Thyroid gland (tissue), 4 donors: ENCODE results near the gene ACP4. TPM values are rescaled to one million over a fixed set of nuclear protein-coding genes. Genes with fewer than 3 reads are reported as not detected.
"Not testable (repeated sequence)": the region's sequence is repeated elsewhere in the genome, so short reads cannot be mapped to it uniquely, and the experiment has no call there.

Experiments
- DNase-seq, 2 donors: peaks; one replicate each; pipeline ENCODE4 v3.0.0-alpha.2; 2019
- H3K27ac ChIP-seq, 3 donors: fragments of 200-600 bp; sonication (generic); 1 replicate in 2 of 3; 2 replicates in 1 of 3; pipeline ENCODE4 v1.5.1; 2016 to 2019; ENCODE audit warnings: mild to moderate bottlenecking in 1 of 3, moderate library complexity in 1 of 3
- H3K27me3 ChIP-seq: fragments of 200-600 bp; sonication (generic); one replicate; pipeline ENCODE4 v1.5.1; 2019
- H3K36me3 ChIP-seq, 2 donors: fragments of 200-600 bp; sonication (generic); one replicate each; pipeline ENCODE4 v1.5.1; 2016 to 2019
- H3K4me1 ChIP-seq, 2 donors: fragments of 200-600 bp; sonication (generic); one replicate each; pipeline ENCODE4 v1.5.1; 2017 to 2019
- H3K4me3 ChIP-seq, 3 donors: fragments of 200-600 bp; sonication (generic); replicated peaks in 1 of 3; 1 replicate in 2 of 3; 2 replicates in 1 of 3; pipeline ENCODE4 v1.5.1; 2016; ENCODE audit warnings: mild to moderate bottlenecking in 1 of 3
- H3K9me3 ChIP-seq: fragments of 200-600 bp; sonication (generic); one replicate; pipeline ENCODE4 v1.5.1; 2017
- POLR2A ChIP-seq, 2 donors: fragments of 450-650 bp; IDR thresholded peaks; one replicate each; pipeline ENCODE4 v1.6.1; 2017; ENCODE audit warnings: antibody characterized with exemption in 2 of 2, mild to moderate bottlenecking in 2 of 2, moderate library complexity in 1 of 2
- WGBS, 2 donors: methylation state at CpG; one replicate each; pipeline ENCODE4 v1.1.5; 2017; 5-methylcytosine and 5-hydroxymethylcytosine counted together
- intact Hi-C: fragments of 100-400 bp; cut with DNase I; formaldehyde crosslinking; loops from one replicate; pipeline ENCODE4 v1.15.1; 2023
- total RNA-seq, 4 donors: library from RNA; depleted of rRNA; stranded (reverse); fragments of >200 nt; gene quantifications; one replicate each; pipeline ENCODE4 v1.2.3, GENCODE V29; 2016
- TF ChIP-seq, protein P1 (sequence below), 6 experiments: fragments of 200-600 bp in 3 of 6; fragments of 450-650 bp in 3 of 6; sonication (generic) in 3 of 6; IDR thresholded peaks; one replicate each; pipeline ENCODE4 v1.5.1; 2016 to 2019; ENCODE audit warnings: antibody characterized with exemption in 6 of 6, mild to moderate bottlenecking in 2 of 6, inconsistent platforms in 1 of 6, moderate library complexity in 1 of 6

ACP4 gene
- total RNA-seq, 4 donors from 2014 or later: not detected

DNA sequence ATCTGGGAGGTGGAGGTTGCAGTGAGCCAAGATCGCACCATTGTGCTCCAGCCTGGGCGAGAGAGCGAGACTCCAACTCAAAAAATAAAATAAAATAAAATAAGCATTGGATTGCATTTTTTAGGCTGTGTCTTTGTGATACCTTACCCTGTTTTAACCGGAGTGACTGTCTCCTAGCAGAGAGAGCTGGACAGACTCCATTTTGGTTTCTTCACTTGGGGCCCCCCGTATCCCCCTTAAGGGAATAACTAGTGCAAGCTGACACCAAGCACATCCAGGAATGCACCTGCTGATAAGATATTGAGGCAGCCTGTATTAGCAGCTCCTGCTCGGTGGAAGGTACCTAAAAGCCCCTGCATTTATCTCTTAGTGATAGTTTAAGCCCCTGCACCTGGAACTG is 40.7 kb upstream of the ACP4 start:
- WGBS, 2 donors: 63 to 72% methylated on average over 6 of the region's 6 CpGs
- no peak for DNase-seq
- H3K36me3 ChIP-seq: no peaks in the 10 kb centered on the region
- H3K4me1 ChIP-seq: no peaks in the 10 kb centered on the region
- no peak overlapping the region for H3K27ac ChIP-seq
- H3K27me3 ChIP-seq: no peaks in the 10 kb centered on the region
- intact Hi-C loops: no loop called here
- no peak overlapping the region for H3K4me3 ChIP-seq
- H3K9me3 ChIP-seq: no peaks in the 10 kb centered on the region
- TF ChIP-seq, protein P1, sequence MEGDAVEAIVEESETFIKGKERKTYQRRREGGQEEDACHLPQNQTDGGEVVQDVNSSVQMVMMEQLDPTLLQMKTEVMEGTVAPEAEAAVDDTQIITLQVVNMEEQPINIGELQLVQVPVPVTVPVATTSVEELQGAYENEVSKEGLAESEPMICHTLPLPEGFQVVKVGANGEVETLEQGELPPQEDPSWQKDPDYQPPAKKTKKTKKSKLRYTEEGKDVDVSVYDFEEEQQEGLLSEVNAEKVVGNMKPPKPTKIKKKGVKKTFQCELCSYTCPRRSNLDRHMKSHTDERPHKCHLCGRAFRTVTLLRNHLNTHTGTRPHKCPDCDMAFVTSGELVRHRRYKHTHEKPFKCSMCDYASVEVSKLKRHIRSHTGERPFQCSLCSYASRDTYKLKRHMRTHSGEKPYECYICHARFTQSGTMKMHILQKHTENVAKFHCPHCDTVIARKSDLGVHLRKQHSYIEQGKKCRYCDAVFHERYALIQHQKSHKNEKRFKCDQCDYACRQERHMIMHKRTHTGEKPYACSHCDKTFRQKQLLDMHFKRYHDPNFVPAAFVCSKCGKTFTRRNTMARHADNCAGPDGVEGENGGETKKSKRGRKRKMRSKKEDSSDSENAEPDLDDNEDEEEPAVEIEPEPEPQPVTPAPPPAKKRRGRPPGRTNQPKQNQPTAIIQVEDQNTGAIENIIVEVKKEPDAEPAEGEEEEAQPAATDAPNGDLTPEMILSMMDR (IDR thresholded peaks at IDR 0.05): no peak
- TF ChIP-seq POLR2A (IDR thresholded peaks at IDR 0.05): no peak

DNA sequence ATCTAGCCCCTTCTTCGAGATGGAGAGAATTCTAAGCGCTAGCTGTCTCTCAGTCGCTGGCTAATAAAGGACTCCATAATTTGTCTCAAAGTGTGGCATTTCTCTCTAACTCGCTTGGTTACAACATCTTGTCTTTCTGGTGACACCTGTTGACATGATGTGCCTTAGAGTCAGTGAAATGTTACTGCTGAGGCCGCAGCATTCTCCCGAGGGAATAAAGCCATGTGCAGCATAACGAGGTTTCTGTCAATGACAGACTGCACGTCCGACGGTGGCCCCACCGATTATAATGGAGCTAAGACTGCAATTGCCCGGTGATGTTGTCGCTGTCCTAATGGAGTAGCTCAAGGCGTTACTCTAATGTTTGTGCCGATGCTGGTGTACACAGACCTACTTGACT is 40.2 kb upstream of the ACP4 start:
- intact Hi-C loops: no loop called here
- H3K27ac ChIP-seq: no peak overlapping the region
- TF ChIP-seq, protein P1 (IDR thresholded peaks at IDR 0.05): no peak
- no peak for TF ChIP-seq POLR2A (IDR thresholded peaks at IDR 0.05)
- 63% methylated on average over 15 of the region's 15 CpGs for WGBS, 2 donors
- no peaks in the 10 kb centered on the region for H3K4me1 ChIP-seq
- DNase-seq: no peak
- H3K9me3 ChIP-seq: no peaks in the 10 kb centered on the region
- H3K36me3 ChIP-seq: no peaks in the 10 kb centered on the region
- H3K4me3 ChIP-seq: no peak overlapping the region
- H3K27me3 ChIP-seq: no peaks in the 10 kb centered on the region

DNA sequence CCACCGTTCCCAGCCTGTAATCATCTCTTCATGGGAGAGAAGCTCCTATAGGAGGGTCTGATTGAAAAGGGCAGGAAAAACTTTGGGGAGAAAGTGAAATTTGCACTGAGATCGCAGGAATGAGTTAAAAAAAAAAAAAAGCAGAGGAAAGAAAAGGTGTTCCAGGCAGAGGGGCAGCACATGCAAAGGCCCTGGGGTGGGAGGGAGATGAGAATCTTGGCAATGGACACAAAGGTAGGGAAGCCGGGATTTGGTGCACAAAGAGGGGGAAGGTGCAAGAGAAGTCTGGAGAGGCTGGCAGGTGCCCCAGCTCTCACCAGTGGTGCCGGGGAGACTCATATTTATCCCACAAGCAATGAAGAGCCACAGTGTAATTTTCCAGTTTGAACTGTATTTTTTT is 36.3 kb upstream of the ACP4 start:
- H3K9me3 ChIP-seq: no peaks in the 10 kb centered on the region
- no peaks in the 10 kb centered on the region for H3K27me3 ChIP-seq
- no peak for TF ChIP-seq POLR2A (IDR thresholded peaks at IDR 0.05)
- TF ChIP-seq, protein P1 (IDR thresholded peaks at IDR 0.05): no peak
- no peaks in the 10 kb centered on the region for H3K4me1 ChIP-seq
- no peaks in the 10 kb centered on the region for H3K36me3 ChIP-seq
- intact Hi-C loops: no loop called here
- no peak for DNase-seq
- no peak overlapping the region for H3K4me3 ChIP-seq
- no peak overlapping the region for H3K27ac ChIP-seq
- WGBS, 2 donors: 84 to 91% methylated on average over 4 of the region's 4 CpGs

GRCh38 chr19:50756244-50756643 is 34.0 kb upstream of the ACP4 start:
- WGBS, 2 donors: 67 to 72% methylated on average over 8 of the region's 8 CpGs
- DNase-seq, H3K36me3 ChIP-seq, intact Hi-C loops, H3K27ac ChIP-seq, H3K9me3 ChIP-seq, H3K4me3 ChIP-seq, H3K4me1 ChIP-seq, H3K27me3 ChIP-seq: not testable (repeated sequence)

- H3K4me3 ChIP-seq, DNase-seq, H3K27ac ChIP-seq, H3K9me3 ChIP-seq, H3K36me3 ChIP-seq, intact Hi-C loops, H3K4me1 ChIP-seq, H3K27me3 ChIP-seq: not testable (repeated sequence)
- WGBS, 2 donors: 78 to 84% methylated on average over 3 of the region's 3 CpGs
These were observed 32.6 kb upstream of the ACP4 start for GRCh38 chr19:50757624-50758023.

DNA sequence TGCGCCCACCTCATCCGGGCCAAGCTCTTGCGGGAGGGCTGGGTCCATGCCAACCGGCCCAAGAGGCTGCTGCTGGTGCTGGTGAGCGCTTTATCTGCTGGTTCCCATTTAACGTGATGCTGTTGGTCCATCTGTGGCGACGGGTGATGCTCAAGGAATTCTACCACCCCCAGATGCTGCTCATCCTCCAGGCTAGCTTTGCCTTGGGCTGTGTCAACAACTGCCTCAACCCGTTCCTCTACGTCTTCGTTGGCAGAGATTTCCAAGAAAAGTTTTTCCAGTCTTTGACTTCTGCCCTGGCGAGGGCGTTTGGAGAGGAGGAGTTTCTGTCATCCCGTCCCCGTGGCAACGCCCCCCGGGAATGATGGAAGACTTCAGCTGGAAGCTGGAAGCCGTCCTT is 31.1 kb upstream of the ACP4 start:
- intact Hi-C loops, H3K4me1 ChIP-seq, DNase-seq, H3K9me3 ChIP-seq, H3K36me3 ChIP-seq, H3K4me3 ChIP-seq, H3K27me3 ChIP-seq, H3K27ac ChIP-seq: not testable (repeated sequence)
- WGBS, 2 donors: 63 to 82% methylated on average over 10 to 18 of the region's 18 CpGs

GRCh38 chr19:50759886-50760285 is 30.3 kb upstream of the ACP4 start:
- Histone ChIP-seq H3K27me3 (no peaks in the 10 kb centered on the region), H3K27ac (no peak overlapping the region), H3K4me1 (no peaks in the 10 kb centered on the region), H3K9me3 (no peaks in the 10 kb centered on the region), H3K4me3 (no peak overlapping the region), H3K36me3 (no peaks in the 10 kb centered on the region)
- 74 to 76% methylated on average over 4 of the region's 4 CpGs for WGBS, 2 donors
- no peak for TF ChIP-seq POLR2A (IDR thresholded peaks at IDR 0.05)
- TF ChIP-seq, protein P1 (IDR thresholded peaks at IDR 0.05): no peak
- DNase-seq: no peak
- intact Hi-C loops: no loop called here

DNA sequence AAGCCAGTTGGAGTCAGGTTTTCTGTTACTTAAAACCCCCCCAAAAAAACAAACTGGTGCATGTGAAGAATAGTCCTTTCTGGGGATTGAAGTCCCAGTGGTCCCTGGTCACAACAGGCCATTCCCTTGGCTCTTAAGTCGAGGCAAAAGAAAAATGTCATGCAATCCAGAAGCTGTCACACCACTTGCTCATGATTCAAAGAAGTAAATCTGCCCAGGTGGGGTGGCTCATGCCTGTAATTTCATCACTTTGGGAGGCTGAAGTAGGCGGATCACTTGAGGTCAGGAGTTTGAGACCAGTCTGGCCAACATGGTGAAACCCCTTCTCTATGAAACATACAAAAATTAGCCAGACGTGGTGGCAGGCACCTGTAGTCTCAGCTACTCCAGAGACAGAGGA is 28.7 kb upstream of the ACP4 start:
- H3K4me3 ChIP-seq, H3K27me3 ChIP-seq, H3K36me3 ChIP-seq, H3K9me3 ChIP-seq, DNase-seq, H3K27ac ChIP-seq, intact Hi-C loops, H3K4me1 ChIP-seq: not testable (repeated sequence)
- 69 to 72% methylated on average over 3 of the region's 3 CpGs for WGBS, 2 donors

GRCh38 chr19:50763521-50763920 is 26.7 kb upstream of the ACP4 start:
- H3K27ac ChIP-seq, DNase-seq, H3K27me3 ChIP-seq, H3K4me1 ChIP-seq, H3K4me3 ChIP-seq, intact Hi-C loops, H3K9me3 ChIP-seq, H3K36me3 ChIP-seq: not testable (repeated sequence)
- WGBS, 2 donors: 56 to 73% methylated on average over 9 to 13 of the region's 13 CpGs
